T-helper 1 cell (primary cell): Measurements from ENCODE around the gene INO80E.

ENCODE experiments used
- DNase-seq, 5 donors: peaks; one replicate each; pipeline ENCODE4 v3.0.0-alpha.2; 2012 to 2020

The INO80E gene

GRCh38 chr16:29993191-29993902 is 2.7 kb upstream of the INO80E start:
- DNase-seq, result no peak

GRCh38 chr16:29993903-29994599 is 2.0 kb upstream of the INO80E start:
- DNase-seq, result no peak

- no peak for DNase-seq
Measured at GRCh38 chr16:29994600-29995323, 1.3 kb upstream of the INO80E start.

GRCh38 chr16:29995324-29995910 is 624 bp upstream of the INO80E start, which contains the start of gene HIRIP3:
HIRIP3 (minus strand) TSS chr16:29995617; CDS start chr16:29995605, 12 bp downstream.
- DNase-seq, result peak; percentile 73 to 90 (median 84)

- no peak for DNase-seq
Measured at GRCh38 chr16:29996766-29997250, 767 bp downstream of the INO80E start.

GRCh38 chr16:29999605-30000004 is 3.6 kb downstream of the INO80E start:
- no peak for DNase-seq

GRCh38 chr16:30000735-30001631 is 4.9 kb downstream of the INO80E start:
- DNase-seq, result no peak

GRCh38 chr16:30002614-30003346 is 6.7 kb downstream of the INO80E start:
- no peak for DNase-seq

GRCh38 chr16:30003670-30004423 is 7.8 kb downstream of the INO80E start:
- DNase-seq, result no peak

GRCh38 chr16:30004424-30004776 is 8.4 kb downstream of the INO80E start:
- no peak for DNase-seq

- no peak for DNase-seq
Measured at GRCh38 chr16:30004811-30005242, 8.8 kb downstream of the INO80E start.

- peak in 3 of 5 donors; percentile 26 to 38 (median 38) for DNase-seq
Measured at GRCh38 chr16:30005341-30006094, 9.5 kb downstream of the INO80E start.

GRCh38 chr16:30006095-30006473 is 10.0 kb downstream of the INO80E start:
- DNase-seq, result no peak

GRCh38 chr16:30006659-30007377 is 10.8 kb downstream of the INO80E start:
- no peak for DNase-seq

GRCh38 chr16:30007378-30007895 is 11.4 kb downstream of the INO80E start:
- DNase-seq, result no peak

GRCh38 chr16:30009085-30009862 is 13.2 kb downstream of the INO80E start:
- no peak for DNase-seq

- DNase-seq, result no peak
Measured at GRCh38 chr16:30009990-30010843, 14.2 kb downstream of the INO80E start.
